DND-41 (cell line): ENCODE measurements around the gene NPHP4.

ENCODE experiments used
- ATAC-seq: fragments of 200-7000 bp; cut with Tn5 transposase; 3 replicates; pipeline ENCODE4 v1.9.1; 2021; ENCODE audit warnings: low read depth; ENCODE audit not compliant: insufficient read depth
- DNase-seq: peaks from one replicate; pipeline ENCODE4 v3.0.0-alpha.2; 2020
- H2AFZ ChIP-seq: 2 replicates; pipeline ENCODE4 v1.6.0; 2012; ENCODE audit warnings: low read depth, low read length
- H3K27ac ChIP-seq: 2 replicates; pipeline ENCODE4 v1.5.1; 2012; ENCODE audit warnings: low read length, inconsistent platforms
- H3K27me3 ChIP-seq: fragments of 200-600 bp; sonication (generic); 2 replicates; pipeline ENCODE4 v1.6.0; 2012; ENCODE audit warnings: low read length, mild to moderate bottlenecking, inconsistent platforms; ENCODE audit not compliant: insufficient read depth, poor library complexity
- H3K36me3 ChIP-seq: 2 replicates; pipeline ENCODE4 v1.5.1; 2012; ENCODE audit warnings: low read length, inconsistent platforms; ENCODE audit not compliant: insufficient read depth
- H3K4me1 ChIP-seq: 2 replicates; pipeline ENCODE4 v1.5.1; 2012; ENCODE audit warnings: mild to moderate bottlenecking, low read length; ENCODE audit not compliant: insufficient read depth
- H3K4me2 ChIP-seq: 2 replicates; pipeline ENCODE4 v1.6.0; 2012; ENCODE audit warnings: mild to moderate bottlenecking, moderate library complexity, low read length, inconsistent platforms; ENCODE audit not compliant: insufficient read depth
- H3K4me3 ChIP-seq, 2 experiments: fragments of 200-600 bp in 1 of 2; shearing (Covaris generic) in 1 of 2; 2 replicates each; pipeline ENCODE4 v1.5.1; 2012 to 2016; ENCODE audit warnings: inconsistent platforms in 2 of 2, low read length in 2 of 2, mild to moderate bottlenecking in 2 of 2, low read depth in 1 of 2, moderate library complexity in 1 of 2
- H3K79me2 ChIP-seq: 2 replicates; pipeline ENCODE4 v1.6.0; 2012; ENCODE audit warnings: low read length, inconsistent platforms; ENCODE audit not compliant: insufficient read depth
- H3K9ac ChIP-seq: 2 replicates; pipeline ENCODE4 v1.6.0; 2012; ENCODE audit warnings: low read depth, mild to moderate bottlenecking, inconsistent platforms, low read length, moderate library complexity
- H3K9me3 ChIP-seq: 2 replicates; pipeline ENCODE4 v1.5.1; 2012; ENCODE audit warnings: low read length, moderate library complexity, mild to moderate bottlenecking, inconsistent platforms; ENCODE audit not compliant: insufficient read depth, severe bottlenecking
- H4K20me1 ChIP-seq: 2 replicates; pipeline ENCODE4 v1.6.0; 2012; ENCODE audit warnings: low read length; ENCODE audit not compliant: insufficient read depth
- CTCF ChIP-seq: IDR thresholded peaks from 2 replicates; pipeline ENCODE4 v1.5.1; 2012; ENCODE audit warnings: borderline replicate concordance, low read length, moderate library complexity, mild to moderate bottlenecking; ENCODE audit not compliant: poor library complexity, severe bottlenecking; ENCODE audit errors: extremely low read depth
- EZH2 ChIP-seq: IDR thresholded peaks from 3 replicates; pipeline ENCODE4 v1.6.1; 2012; ENCODE audit warnings: borderline replicate concordance, low read depth, mild to moderate bottlenecking, moderate library complexity, low read length, inconsistent platforms; ENCODE audit not compliant: severe bottlenecking

The NPHP4 gene

GRCh38 chr1:5973771-5974170 lies 18.5 kb downstream of the NPHP4 start:
- no peaks in the 10 kb centered on the region for H3K27me3 ChIP-seq
- peaks cover 40% of the 10 kb centered on the region for H3K4me1 ChIP-seq
- ATAC-seq (no peak), DNase-seq (no peak)
- H2AFZ ChIP-seq = no peak overlapping the region
- peaks cover 28% of the 10 kb centered on the region for H3K79me2 ChIP-seq
- H3K27ac ChIP-seq = peak overlapping the region; percentile 94
- TF ChIP-seq CTCF = no peak
- no peak for TF ChIP-seq EZH2
- 0 out of 2 replicates have a peak, but pooled peaks cover 9% of the 10 kb centered on the region for H4K20me1 ChIP-seq
- no peak overlapping the region for H3K4me3 ChIP-seq
- H3K9ac ChIP-seq = peak overlapping the region; percentile 49
- no peaks in the 10 kb centered on the region for H3K9me3 ChIP-seq
- no peak overlapping the region for H3K4me2 ChIP-seq
- peaks cover 59% of the 10 kb centered on the region for H3K36me3 ChIP-seq

- ATAC-seq = no peak
- no peak for TF ChIP-seq EZH2
- H3K4me1 ChIP-seq = peaks cover 37% of the 10 kb centered on the region
- H3K4me3 ChIP-seq = no peak overlapping the region
- H3K36me3 ChIP-seq = peaks cover 66% of the 10 kb centered on the region
- H3K4me2 ChIP-seq = no peak overlapping the region
- H2AFZ ChIP-seq = no peak overlapping the region
- DNase-seq = no peak
- H3K9ac ChIP-seq = no peak overlapping the region
- peaks cover 28% of the 10 kb centered on the region for H3K79me2 ChIP-seq
- peaks cover 6% of the 10 kb centered on the region; the same call in 1 of the 2 replicates for H4K20me1 ChIP-seq
- H3K27me3 ChIP-seq = no peaks in the 10 kb centered on the region
- no peaks in the 10 kb centered on the region for H3K9me3 ChIP-seq
- no peak overlapping the region for H3K27ac ChIP-seq
These were observed 20.1 kb downstream of the NPHP4 start for GRCh38 chr1:5972198-5972520.

- DNase-seq = no peak
- Histone ChIP-seq H2AFZ (no peak overlapping the region), H3K79me2 (peaks cover 28% of the 10 kb centered on the region), H4K20me1 (peaks cover 5% of the 10 kb centered on the region; the same call in 1 of the 2 replicates), H3K4me1 (peaks cover 31% of the 10 kb centered on the region), H3K27me3 (no peaks in the 10 kb centered on the region), H3K36me3 (peaks cover 66% of the 10 kb centered on the region), H3K9ac (no peak overlapping the region), H3K9me3 (no peaks in the 10 kb centered on the region), H3K4me2 (no peak overlapping the region), H3K4me3 (no peak overlapping the region), H3K27ac (no peak overlapping the region)
- no peak for ATAC-seq
- TF ChIP-seq EZH2 = no peak
- TF ChIP-seq CTCF = no peak
These were observed 20.6 kb downstream of the NPHP4 start for GRCh38 chr1:5971471-5972197.

GRCh38 chr1:5970610-5971273 lies 21.5 kb downstream of the NPHP4 start:
- H3K9me3 ChIP-seq = no peaks in the 10 kb centered on the region

More at GRCh38 chr1:5970610-5971273, 21.5 kb downstream of the NPHP4 start:
- TF ChIP-seq CTCF = no peak
- TF ChIP-seq EZH2 = no peak
- H3K79me2 ChIP-seq = peaks cover 28% of the 10 kb centered on the region
- H4K20me1 ChIP-seq = peaks cover 7% of the 10 kb centered on the region
- ATAC-seq = no peak
- H2AFZ ChIP-seq = no peak overlapping the region
- no peak overlapping the region for H3K4me2 ChIP-seq
- no peak overlapping the region for H3K27ac ChIP-seq
- no peaks in the 10 kb centered on the region for H3K27me3 ChIP-seq
- H3K4me3 ChIP-seq = no peak overlapping the region
- H3K4me1 ChIP-seq = peaks cover 22% of the 10 kb centered on the region
- peaks cover 71% of the 10 kb centered on the region for H3K36me3 ChIP-seq
- DNase-seq = no peak
- H3K9ac ChIP-seq = no peak overlapping the region
